ENCODE measurements around the gene DUSP28.
"Not testable (repeated sequence)": the region's sequence is repeated elsewhere in the genome, so short reads cannot be mapped to it uniquely, and the experiment has no call there.

The DUSP28 gene

GRCh38 chr2:240527153-240527750 is 32.9 kb upstream of the DUSP28 start:
- H3K4me3 ChIP-seq (ENCODE audit: low read length in 2 of 2), result no peak overlapping the region
- H3K9me3 ChIP-seq (ENCODE audit: control insufficient read depth in 2 of 2, low read length in 2 of 2), result peaks cover 5 to 13% of the 10 kb centered on the region in 2 donors
- H3K4me1 ChIP-seq (ENCODE audit: control insufficient read depth, insufficient read depth, low read length), result no peaks in the 10 kb centered on the region
- H3K27ac ChIP-seq (ENCODE audit: low read length), result no peak overlapping the region
- H3K36me3 ChIP-seq (ENCODE audit: control insufficient read depth in 2 of 2, insufficient read depth in 2 of 2, low read length in 2 of 2), result peaks cover 12 to 17% of the 10 kb centered on the region in 2 donors
- H3K9ac ChIP-seq (ENCODE audit: low read length in 2 of 2), result no peak overlapping the region
- H3K27me3 ChIP-seq (ENCODE audit: control insufficient read depth in 1 of 2, insufficient read depth in 2 of 2, low read length in 2 of 2), result no peaks in the 10 kb centered on the region

GRCh38 chr2:240528406-240529040 is 31.6 kb upstream of the DUSP28 start:
- H3K27ac ChIP-seq (ENCODE audit: low read length), result no peak overlapping the region
- H3K9ac ChIP-seq (ENCODE audit: low read length in 2 of 2), result no peak overlapping the region
- H3K9me3 ChIP-seq (ENCODE audit: control insufficient read depth in 2 of 2, low read length in 2 of 2), result peaks cover 8 to 17% of the 10 kb centered on the region in 2 donors
- H3K4me1 ChIP-seq (ENCODE audit: control insufficient read depth, insufficient read depth, low read length), result no peaks in the 10 kb centered on the region
- no peak overlapping the region for H3K4me3 ChIP-seq (ENCODE audit: low read length in 2 of 2)
- H3K36me3 ChIP-seq (ENCODE audit: control insufficient read depth in 2 of 2, insufficient read depth in 2 of 2, low read length in 2 of 2), result peaks cover 13 to 16% of the 10 kb centered on the region in 2 donors
- no peaks in the 10 kb centered on the region for H3K27me3 ChIP-seq (ENCODE audit: control insufficient read depth in 1 of 2, insufficient read depth in 2 of 2, low read length in 2 of 2)

GRCh38 chr2:240529344-240529999 is 30.7 kb upstream of the DUSP28 start:
- peaks cover 8 to 17% of the 10 kb centered on the region in 2 donors for H3K9me3 ChIP-seq (ENCODE audit: control insufficient read depth in 2 of 2, low read length in 2 of 2)
- peaks cover 10 to 11% of the 10 kb centered on the region in 2 donors for H3K36me3 ChIP-seq (ENCODE audit: control insufficient read depth in 2 of 2, insufficient read depth in 2 of 2, low read length in 2 of 2)

GRCh38 chr2:240530181-240530580 is 30.0 kb upstream of the DUSP28 start:
- Histone ChIP-seq H3K9me3 (ENCODE audit: control insufficient read depth in 2 of 2, low read length in 2 of 2) (peaks cover 8 to 17% of the 10 kb centered on the region in 2 donors), H3K36me3 (ENCODE audit: control insufficient read depth in 2 of 2, insufficient read depth in 2 of 2, low read length in 2 of 2) (peaks cover 10 to 11% of the 10 kb centered on the region in 2 donors), H3K4me1 (ENCODE audit: control insufficient read depth, insufficient read depth, low read length) (no peaks in the 10 kb centered on the region), H3K27ac (ENCODE audit: low read length) (no peak overlapping the region), H3K4me3 (ENCODE audit: low read length in 2 of 2) (no peak overlapping the region), H3K27me3 (ENCODE audit: control insufficient read depth in 1 of 2, insufficient read depth in 2 of 2, low read length in 2 of 2) (no peaks in the 10 kb centered on the region), H3K9ac (ENCODE audit: low read length in 2 of 2) (no peak overlapping the region)

More at GRCh38 chr2:240529344-240529999, 30.7 kb upstream of the DUSP28 start:
- H3K4me1 ChIP-seq (ENCODE audit: control insufficient read depth, insufficient read depth, low read length), result no peaks in the 10 kb centered on the region
- H3K4me3 ChIP-seq (ENCODE audit: low read length in 2 of 2), result no peak overlapping the region
- no peaks in the 10 kb centered on the region for H3K27me3 ChIP-seq (ENCODE audit: control insufficient read depth in 1 of 2, insufficient read depth in 2 of 2, low read length in 2 of 2)
- H3K9ac ChIP-seq (ENCODE audit: low read length in 2 of 2), result no peak overlapping the region
- H3K27ac ChIP-seq (ENCODE audit: low read length), result no peak overlapping the region

- Histone ChIP-seq H3K36me3 (ENCODE audit: control insufficient read depth in 2 of 2, insufficient read depth in 2 of 2, low read length in 2 of 2) (peaks cover 8 to 10% of the 10 kb centered on the region in 2 donors), H3K4me3 (ENCODE audit: low read length in 2 of 2) (no peak overlapping the region), H3K9ac (ENCODE audit: low read length in 2 of 2) (no peak overlapping the region), H3K9me3 (ENCODE audit: control insufficient read depth in 2 of 2, low read length in 2 of 2) (peaks cover 8 to 17% of the 10 kb centered on the region in 2 donors), H3K4me1 (ENCODE audit: control insufficient read depth, insufficient read depth, low read length) (no peaks in the 10 kb centered on the region), H3K27ac (ENCODE audit: low read length) (no peak overlapping the region), H3K27me3 (ENCODE audit: control insufficient read depth in 1 of 2, insufficient read depth in 2 of 2, low read length in 2 of 2) (no peaks in the 10 kb centered on the region)
Measured at GRCh38 chr2:240531038-240531437, 29.1 kb upstream of the DUSP28 start.

GRCh38 chr2:240532031-240532775 is 28.0 kb upstream of the DUSP28 start:
- H3K27me3 ChIP-seq (ENCODE audit: control insufficient read depth in 1 of 2, insufficient read depth in 2 of 2, low read length in 2 of 2), result no peaks in the 10 kb centered on the region
- H3K9ac ChIP-seq (ENCODE audit: low read length in 2 of 2), result no peak overlapping the region
- H3K4me1 ChIP-seq (ENCODE audit: control insufficient read depth, insufficient read depth, low read length), result no peaks in the 10 kb centered on the region
- H3K4me3 ChIP-seq (ENCODE audit: low read length in 2 of 2), result no peak overlapping the region
- H3K9me3 ChIP-seq (ENCODE audit: control insufficient read depth in 2 of 2, low read length in 2 of 2), result peaks cover 8 to 17% of the 10 kb centered on the region in 2 donors
- H3K27ac ChIP-seq (ENCODE audit: low read length), result no peak overlapping the region
- peaks cover 4 to 10% of the 10 kb centered on the region in 2 donors for H3K36me3 ChIP-seq (ENCODE audit: control insufficient read depth in 2 of 2, insufficient read depth in 2 of 2, low read length in 2 of 2)

- H3K4me3 ChIP-seq (ENCODE audit: low read length in 2 of 2), result no peak overlapping the region
- peaks cover 3 to 9% of the 10 kb centered on the region in 2 donors for H3K36me3 ChIP-seq (ENCODE audit: control insufficient read depth in 2 of 2, insufficient read depth in 2 of 2, low read length in 2 of 2)
- H3K27me3 ChIP-seq (ENCODE audit: control insufficient read depth in 1 of 2, insufficient read depth in 2 of 2, low read length in 2 of 2), result no peaks in the 10 kb centered on the region
Measured at GRCh38 chr2:240538031-240538780, 22.0 kb upstream of the DUSP28 start.

GRCh38 chr2:240539101-240539500 is 21.1 kb upstream of the DUSP28 start:
- not testable (repeated sequence) for H3K27ac ChIP-seq (ENCODE audit: low read length); H3K9me3 ChIP-seq (ENCODE audit: control insufficient read depth in 2 of 2, low read length in 2 of 2); H3K27me3 ChIP-seq (ENCODE audit: control insufficient read depth in 1 of 2, insufficient read depth in 2 of 2, low read length in 2 of 2); H3K9ac ChIP-seq (ENCODE audit: low read length in 2 of 2); H3K4me3 ChIP-seq (ENCODE audit: low read length in 2 of 2); H3K36me3 ChIP-seq (ENCODE audit: control insufficient read depth in 2 of 2, insufficient read depth in 2 of 2, low read length in 2 of 2); H3K4me1 ChIP-seq (ENCODE audit: control insufficient read depth, insufficient read depth, low read length)

More at GRCh38 chr2:240538031-240538780, 22.0 kb upstream of the DUSP28 start:
- Histone ChIP-seq H3K27ac (ENCODE audit: low read length) (no peak overlapping the region), H3K9me3 (ENCODE audit: control insufficient read depth in 2 of 2, low read length in 2 of 2) (no peaks in the 10 kb centered on the region), H3K9ac (ENCODE audit: low read length in 2 of 2) (no peak overlapping the region), H3K4me1 (ENCODE audit: control insufficient read depth, insufficient read depth, low read length) (no peaks in the 10 kb centered on the region)

- Histone ChIP-seq H3K36me3 (ENCODE audit: control insufficient read depth in 2 of 2, insufficient read depth in 2 of 2, low read length in 2 of 2) (peaks cover 3 to 9% of the 10 kb centered on the region in 2 donors), H3K9ac (ENCODE audit: low read length in 2 of 2) (no peak overlapping the region)
Measured at GRCh38 chr2:240539906-240540305, 20.3 kb upstream of the DUSP28 start.

GRCh38 chr2:240551288-240551687 is 8.9 kb upstream of the DUSP28 start:
- Histone ChIP-seq H3K36me3 (ENCODE audit: control insufficient read depth in 2 of 2, insufficient read depth in 2 of 2, low read length in 2 of 2) (peaks cover 0 to 2% of the 10 kb centered on the region in 2 donors), H3K9me3 (ENCODE audit: control insufficient read depth in 2 of 2, low read length in 2 of 2) (no peaks in the 10 kb centered on the region), H3K4me3 (ENCODE audit: low read length in 2 of 2) (no peak overlapping the region), H3K27me3 (ENCODE audit: control insufficient read depth in 1 of 2, insufficient read depth in 2 of 2, low read length in 2 of 2) (peaks cover 0 to under 1% of the 10 kb centered on the region in 2 donors), H3K27ac (ENCODE audit: low read length) (no peak overlapping the region), H3K4me1 (ENCODE audit: control insufficient read depth, insufficient read depth, low read length) (no peaks in the 10 kb centered on the region), H3K9ac (ENCODE audit: low read length in 2 of 2) (no peak overlapping the region)

More at GRCh38 chr2:240539906-240540305, 20.3 kb upstream of the DUSP28 start:
- Histone ChIP-seq H3K27ac (ENCODE audit: low read length) (no peak overlapping the region), H3K4me3 (ENCODE audit: low read length in 2 of 2) (no peak overlapping the region), H3K27me3 (ENCODE audit: control insufficient read depth in 1 of 2, insufficient read depth in 2 of 2, low read length in 2 of 2) (no peaks in the 10 kb centered on the region), H3K4me1 (ENCODE audit: control insufficient read depth, insufficient read depth, low read length) (no peaks in the 10 kb centered on the region), H3K9me3 (ENCODE audit: control insufficient read depth in 2 of 2, low read length in 2 of 2) (no peaks in the 10 kb centered on the region)

Data from stomach smooth muscle (tissue), 2 donors.